K562 (cell line): Measurements from ENCODE around the gene GPR35. TPM values are rescaled to one million over a fixed set of nuclear protein-coding genes. Genes with fewer than 3 reads are reported as not detected.
A peak's percentile ranks its signal among the peaks of the same experiment; 100 is the strongest.

Experiments used
- ATAC-seq: fragments of 200-7000 bp; cut with Tn5 transposase; 3 replicates; pipeline ENCODE4 v1.9.1; 2020; ENCODE audit warnings: moderate library complexity
- BruUV-seq: library from RNA; stranded (reverse); fragments of 400-500 nt; replicated peaks from 2 replicates; lab custom pipeline; 2021; lab: Mats Ljungman, UMichigan
- CTCF ChIA-PET: fragments of 300-600 bp; formaldehyde crosslinking; extraction: SDS; loops from one replicate; lab custom pipeline; 2021; ENCODE audit warnings: low intra/inter-chr PET ratio; lab: Yijun Ruan, JAX
- POLR2A ChIA-PET: fragments of 300-600, 350-650 bp; sonication (Branson Sonifier 250); formaldehyde crosslinking; extraction: SDS; loops from one replicate; lab custom pipeline; 2021; ENCODE audit warnings: antibody characterized with exemption, inconsistent platforms; lab: Yijun Ruan, JAX
- DNase-seq, 4 experiments: peaks; one replicate each; pipeline versions ENCODE4 v3.0.0 to v3.0.0-alpha.2; 2011 to 2018; ENCODE audit warnings: low spot score in 3 of 4, mixed read lengths in 3 of 4; ENCODE audit errors: extremely low read depth in 1 of 4
- FAIRE-seq: peaks from 2 replicates; lab custom pipeline; 2011; peaks lifted over from hg19 to GRCh38; lab: Jason Lieb, UNC
- H2AFZ ChIP-seq: 2 replicates; pipeline ENCODE4 v1.6.0; 2011; ENCODE audit warnings: low read depth, low read length, control low read depth, inconsistent platforms
- H3K27ac ChIP-seq: fragments of 200-600 bp; 3 replicates; pipeline ENCODE4 v1.8.0; 2011; ENCODE audit warnings: low read depth, mild to moderate bottlenecking, control low read depth, inconsistent platforms, low read length, moderate library complexity, mixed read lengths; ENCODE audit errors: extremely low read depth
- H3K27me3 ChIP-seq, 2 experiments: fragments of 300-600 bp in 1 of 2; 2 replicates in 1 of 2; 3 replicates in 1 of 2; pipeline versions ENCODE4 v1.6.0 to v1.8.0; 2011; ENCODE audit warnings: inconsistent platforms in 2 of 2, low read length in 2 of 2, mild to moderate bottlenecking in 1 of 2, mixed read lengths in 1 of 2, moderate library complexity in 1 of 2; ENCODE audit not compliant: control insufficient read depth in 2 of 2, insufficient read depth in 2 of 2
- H3K36me3 ChIP-seq: fragments of 300-600 bp; 3 replicates; pipeline ENCODE4 v1.8.0; 2011; ENCODE audit warnings: mild to moderate bottlenecking, low read length, inconsistent platforms; ENCODE audit not compliant: control insufficient read depth, insufficient read depth
- H3K4me1 ChIP-seq, 2 experiments: fragments of 200-600 bp in 1 of 2; replicated peaks in 1 of 2; 2 replicates in 1 of 2; 3 replicates in 1 of 2; pipeline versions ENCODE4 v1.5.1 to v1.8.0; 2011; ENCODE audit warnings: inconsistent platforms in 2 of 2, low read length in 2 of 2, mild to moderate bottlenecking in 1 of 2, mixed read lengths in 1 of 2, moderate library complexity in 1 of 2; ENCODE audit not compliant: control insufficient read depth in 2 of 2, insufficient read depth in 2 of 2
- H3K4me2 ChIP-seq: 2 replicates; pipeline ENCODE4 v1.6.1; 2011; ENCODE audit warnings: low read length, control low read depth, inconsistent platforms, mixed read lengths; ENCODE audit not compliant: insufficient read depth
- H3K4me3 ChIP-seq: fragments of 200-600 bp; sonication (generic), shearing (Covaris generic); 2 replicates; pipeline ENCODE4 v1.5.1; 2016; ENCODE audit warnings: control low read depth, inconsistent platforms
- H3K79me2 ChIP-seq: fragments of 200-600 bp; 3 replicates; pipeline ENCODE4 v1.8.0; 2011; ENCODE audit warnings: low read length, inconsistent platforms; ENCODE audit not compliant: control insufficient read depth, insufficient read depth
- H3K9ac ChIP-seq, 2 experiments: 2 replicates each; pipeline versions ENCODE4 v1.6.0 to v1.6.1; 2011; ENCODE audit warnings: low read depth in 2 of 2, low read length in 2 of 2, control low read depth in 1 of 2, inconsistent platforms in 1 of 2, mild to moderate bottlenecking in 1 of 2, mixed read lengths in 1 of 2; ENCODE audit not compliant: insufficient read depth in 1 of 2
- H3K9me1 ChIP-seq: one replicate; pipeline ENCODE4 v1.6.0; 2011; ENCODE audit warnings: inconsistent platforms, mild to moderate bottlenecking, low read length, moderate library complexity; ENCODE audit not compliant: control insufficient read depth, insufficient read depth
- H3K9me3 ChIP-seq: replicated peaks from 2 replicates; pipeline ENCODE4 v1.5.1; 2011; ENCODE audit warnings: low read depth, low read length, inconsistent platforms; ENCODE audit not compliant: control insufficient read depth, insufficient read depth
- H4K20me1 ChIP-seq: replicated peaks from 2 replicates; pipeline ENCODE4 v1.6.1; 2011; ENCODE audit warnings: low read length, inconsistent platforms, mixed read lengths; ENCODE audit not compliant: control insufficient read depth, insufficient read depth
- ADNP ChIP-seq: fragments of 200-800 bp; sonication (Bioruptor generic); IDR thresholded peaks from 2 replicates; pipeline ENCODE4 v1.6.1; 2016; ENCODE audit warnings: missing genetic modification characterization, missing compliant biosample characterization
- CBX1 ChIP-seq: sonication (generic); IDR thresholded peaks from 2 replicates; pipeline ENCODE4 v1.6.1; 2016; ENCODE audit warnings: antibody characterized with exemption, low read depth, mild to moderate bottlenecking
- CHD1 ChIP-seq: fragments of 200-600 bp; sonication (generic); IDR thresholded peaks from one replicate; pipeline ENCODE4 v1.6.1; 2012; ENCODE audit warnings: mild to moderate bottlenecking, moderate library complexity, low read length, inconsistent platforms
- CSDE1 ChIP-seq, 2 experiments: fragments of 450-650 bp; IDR thresholded peaks; 2 replicates each; pipeline ENCODE4 v1.6.1; 2016; ENCODE audit warnings: mild to moderate bottlenecking in 1 of 2
- GABPA ChIP-seq: fragments of 200-800 bp; sonication (Bioruptor generic); conservative IDR thresholded peaks from 2 replicates; pipeline ENCODE4 v1.6.1; 2016; ENCODE audit warnings: low read depth, missing genetic modification characterization, missing compliant biosample characterization
- HNRNPL ChIP-seq: fragments of 200-400 bp; formaldehyde crosslinking; IDR thresholded peaks from 2 replicates; pipeline ENCODE4 v1.6.1; 2017; ENCODE audit warnings: low read depth, mild to moderate bottlenecking, low read length
- HSF4 ChIP-seq: fragments of 250-450 bp; sonication (Bioruptor Pico); IDR thresholded peaks from 2 replicates; pipeline ENCODE4 v2.1.2; 2022; ENCODE audit warnings: mild to moderate bottlenecking, moderate library complexity, borderline replicate concordance
- KDM1A ChIP-seq, 2 experiments: fragments of 450-650 bp; IDR thresholded peaks; 2 replicates each; pipeline ENCODE4 v1.6.1; 2016; ENCODE audit warnings: mild to moderate bottlenecking in 2 of 2
- MTF1 ChIP-seq: fragments of 250-450 bp; sonication (Bioruptor Pico); IDR thresholded peaks from 2 replicates; pipeline ENCODE4 v1.9.0; 2021; ENCODE audit warnings: moderate library complexity, mild to moderate bottlenecking, inconsistent platforms, borderline replicate concordance
- PYGO2 ChIP-seq: fragments of 450-650 bp; IDR thresholded peaks from 2 replicates; pipeline ENCODE4 v1.6.1; 2016; ENCODE audit warnings: mild to moderate bottlenecking, missing genetic modification characterization, moderate library complexity, missing compliant biosample characterization
- ZNF282 ChIP-seq: sonication (generic); formaldehyde crosslinking; IDR thresholded peaks from 2 replicates; pipeline ENCODE4 v1.8.1; 2023; ENCODE audit warnings: missing genetic modification reagents
- WGBS: fragments of 100-300 bp; shearing (Covaris generic); methylation state at CpG from one replicate; pipeline ENCODE4 v1.1.6; 2016; ENCODE audit warnings: low coverage, mixed read lengths; ENCODE audit not compliant: insufficient coverage; ENCODE audit errors: missing lambda C conversion rate; 5-methylcytosine and 5-hydroxymethylcytosine counted together
- in situ Hi-C: fragments of 300-500 bp; cut with MboI; formaldehyde crosslinking; loops from 4 replicates; pipeline ENCODE4 v1.15.0; 2018; ENCODE audit warnings: inconsistent platforms, mixed read lengths
- intact Hi-C: fragments of 100-400 bp; cut with micrococcal nuclease; formaldehyde crosslinking; loops from 2 replicates; pipeline ENCODE4 v1.14.2; 2022
- polyA plus RNA-seq, 8 experiments: library from polyadenylated mRNA; depleted of rRNA in 4 of 8; stranded (reverse) in 5 of 8; unstranded in 3 of 8; fragments of >200 nt; fragmentation: Nextera tagmentation in 2 of 8; fragmentation: Illumina TruSeq in 1 of 8; extraction: Ambion mirVana in 2 of 8; extraction: Trizol in 1 of 8; gene quantifications; 2 replicates each; pipeline versions ENCODE4 v1.2.1 to v1.2.3, GENCODE V29; 2011 to 2014; ENCODE audit warnings: inconsistent platforms in 1 of 8, missing spikeins in 1 of 8
- total RNA-seq, 7 experiments: library from RNA; depleted of rRNA in 6 of 7; stranded (reverse); fragments of >200 nt in 6 of 7; fragmentation: Illumina TruSeq in 2 of 7; extraction: Trizol in 2 of 7; gene quantifications; 2 replicates each; pipeline versions ENCODE4 v1.2.1 to v1.2.3, GENCODE V29; 2011 to 2021; ENCODE audit warnings: low replicate concordance in 1 of 7
- TF ChIP-seq, protein P1 (sequence below), 2 experiments: fragments of 450-650 bp; IDR thresholded peaks; 2 replicates each; pipeline ENCODE4 v1.6.1; 2016
- TF ChIP-seq, protein P2 (sequence below): fragments of 250-450 bp; sonication (Bioruptor Pico); IDR thresholded peaks from 2 replicates; pipeline ENCODE4 v1.8.0; 2021; ENCODE audit warnings: moderate library complexity, mild to moderate bottlenecking, inconsistent platforms
- TF ChIP-seq, protein P3 (sequence below), 2 experiments: IDR thresholded peaks; 2 replicates each; pipeline ENCODE4 v1.6.1; 2012; ENCODE audit warnings: improper control_type of control experiment in 2 of 2, low read depth in 2 of 2, low read length in 2 of 2, borderline replicate concordance in 1 of 2
- TF ChIP-seq, protein P4 (sequence below): fragments of 450-650 bp; IDR thresholded peaks from 2 replicates; pipeline ENCODE4 v1.6.1; 2017; ENCODE audit warnings: antibody characterized with exemption
- TF ChIP-seq, protein P5 (sequence below), 2 experiments: fragments of 450-650 bp in 1 of 2; sonication (generic) in 1 of 2; formaldehyde crosslinking; conservative IDR thresholded peaks; 2 replicates each; pipeline versions ENCODE4 v1.4.0 to v1.8.1; 2020 to 2022; ENCODE audit warnings: mild to moderate bottlenecking in 1 of 2, missing genetic modification reagents in 1 of 2

The GPR35 gene
- total and polyA plus RNA-seq, 9 of the 15 experiments (the other 6 are each of a cell fraction or from before 2014, with no cell fraction given) = 0.04 to 0.50 (median 0.29) TPM; not detected in 3

GRCh38 chr2:240585681-240586197 lies 39.5 kb upstream of the GPR35 start:
- ATAC-seq (no peak), DNase-seq (no peak), FAIRE-seq (no peak)
- H3K4me3 ChIP-seq = peak overlapping the region; percentile 92
- peak overlapping the region; percentile 93 for H3K4me2 ChIP-seq
- peaks cover 59% of the 10 kb centered on the region for H3K79me2 ChIP-seq
- peaks cover 31 to 49% of the 10 kb centered on the region in 2 experiments for H3K4me1 ChIP-seq
- peak overlapping the region; percentile 87; the same call in 1 of the 3 replicates for H3K27ac ChIP-seq
- intact Hi-C loops = no loop called here
- H3K9ac ChIP-seq = peak overlapping the region; percentile 82 to 95
- H3K27me3 ChIP-seq = no peaks in the 10 kb centered on the region
- 1% methylated on average over 12 of the region's 20 CpGs for WGBS
- no peaks in the 10 kb centered on the region for H3K9me3 ChIP-seq
- H2AFZ ChIP-seq = no peak overlapping the region
- no peaks in the 10 kb centered on the region; the same call in 1 of the 2 replicates for H4K20me1 ChIP-seq
- no peaks in the 10 kb centered on the region for H3K9me1 ChIP-seq
- H3K36me3 ChIP-seq = peaks cover 20% of the 10 kb centered on the region; the same call in 2 of the 3 replicates
- POLR2A ChIA-PET = interaction anchor here (0.5 to 2.2 kb wide), 5 partner anchors 11 to 25 kb away, joined by 3 to 26 read pairs (median 6); no protein-coding TSS in a partner anchor
- CTCF ChIA-PET = no interaction called here
- in situ Hi-C loops = no loop called here
- TSS peak; percentile 68 for BruUV-seq
- TF ChIP-seq ZNF282 (CRISPR knock-in tag) (no peak), HSF4 (CRISPR knock-in tag) (no peak), CBX1 (no peak), CSDE1 (IDR thresholded peaks at IDR 0.05) (no peak), CHD1 (peak; percentile 12), HNRNPL (no peak), KDM1A (IDR thresholded peaks at IDR 0.05) (peak in 1 of 2 experiments; percentile 45; a peak in 2 of 4 replicates), GABPA (tag) (no peak), PYGO2 (no peak), MTF1 (CRISPR knock-in tag) (no peak), ADNP (no peak)
- TF ChIP-seq, protein P1, sequence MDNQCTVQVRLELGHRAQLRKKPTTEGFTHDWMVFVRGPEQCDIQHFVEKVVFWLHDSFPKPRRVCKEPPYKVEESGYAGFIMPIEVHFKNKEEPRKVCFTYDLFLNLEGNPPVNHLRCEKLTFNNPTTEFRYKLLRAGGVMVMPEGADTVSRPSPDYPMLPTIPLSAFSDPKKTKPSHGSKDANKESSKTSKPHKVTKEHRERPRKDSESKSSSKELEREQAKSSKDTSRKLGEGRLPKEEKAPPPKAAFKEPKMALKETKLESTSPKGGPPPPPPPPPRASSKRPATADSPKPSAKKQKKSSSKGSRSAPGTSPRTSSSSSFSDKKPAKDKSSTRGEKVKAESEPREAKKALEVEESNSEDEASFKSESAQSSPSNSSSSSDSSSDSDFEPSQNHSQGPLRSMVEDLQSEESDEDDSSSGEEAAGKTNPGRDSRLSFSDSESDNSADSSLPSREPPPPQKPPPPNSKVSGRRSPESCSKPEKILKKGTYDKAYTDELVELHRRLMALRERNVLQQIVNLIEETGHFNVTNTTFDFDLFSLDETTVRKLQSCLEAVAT (IDR thresholded peaks at IDR 0.05) = no peak
- TF ChIP-seq, protein P2, sequence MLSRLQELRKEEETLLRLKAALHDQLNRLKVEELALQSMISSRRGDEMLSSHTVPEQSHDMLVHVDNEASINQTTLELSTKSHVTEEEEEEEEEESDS (CRISPR knock-in tag) = no peak
- TF ChIP-seq, protein P3, sequence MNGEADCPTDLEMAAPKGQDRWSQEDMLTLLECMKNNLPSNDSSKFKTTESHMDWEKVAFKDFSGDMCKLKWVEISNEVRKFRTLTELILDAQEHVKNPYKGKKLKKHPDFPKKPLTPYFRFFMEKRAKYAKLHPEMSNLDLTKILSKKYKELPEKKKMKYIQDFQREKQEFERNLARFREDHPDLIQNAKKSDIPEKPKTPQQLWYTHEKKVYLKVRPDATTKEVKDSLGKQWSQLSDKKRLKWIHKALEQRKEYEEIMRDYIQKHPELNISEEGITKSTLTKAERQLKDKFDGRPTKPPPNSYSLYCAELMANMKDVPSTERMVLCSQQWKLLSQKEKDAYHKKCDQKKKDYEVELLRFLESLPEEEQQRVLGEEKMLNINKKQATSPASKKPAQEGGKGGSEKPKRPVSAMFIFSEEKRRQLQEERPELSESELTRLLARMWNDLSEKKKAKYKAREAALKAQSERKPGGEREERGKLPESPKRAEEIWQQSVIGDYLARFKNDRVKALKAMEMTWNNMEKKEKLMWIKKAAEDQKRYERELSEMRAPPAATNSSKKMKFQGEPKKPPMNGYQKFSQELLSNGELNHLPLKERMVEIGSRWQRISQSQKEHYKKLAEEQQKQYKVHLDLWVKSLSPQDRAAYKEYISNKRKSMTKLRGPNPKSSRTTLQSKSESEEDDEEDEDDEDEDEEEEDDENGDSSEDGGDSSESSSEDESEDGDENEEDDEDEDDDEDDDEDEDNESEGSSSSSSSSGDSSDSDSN (IDR thresholded peaks at IDR 0.05; ENCODE audit: borderline replicate concordance in 1 of 2, low read depth in 2 of 2, low read length in 2 of 2) = no peak
- TF ChIP-seq, protein P4, sequence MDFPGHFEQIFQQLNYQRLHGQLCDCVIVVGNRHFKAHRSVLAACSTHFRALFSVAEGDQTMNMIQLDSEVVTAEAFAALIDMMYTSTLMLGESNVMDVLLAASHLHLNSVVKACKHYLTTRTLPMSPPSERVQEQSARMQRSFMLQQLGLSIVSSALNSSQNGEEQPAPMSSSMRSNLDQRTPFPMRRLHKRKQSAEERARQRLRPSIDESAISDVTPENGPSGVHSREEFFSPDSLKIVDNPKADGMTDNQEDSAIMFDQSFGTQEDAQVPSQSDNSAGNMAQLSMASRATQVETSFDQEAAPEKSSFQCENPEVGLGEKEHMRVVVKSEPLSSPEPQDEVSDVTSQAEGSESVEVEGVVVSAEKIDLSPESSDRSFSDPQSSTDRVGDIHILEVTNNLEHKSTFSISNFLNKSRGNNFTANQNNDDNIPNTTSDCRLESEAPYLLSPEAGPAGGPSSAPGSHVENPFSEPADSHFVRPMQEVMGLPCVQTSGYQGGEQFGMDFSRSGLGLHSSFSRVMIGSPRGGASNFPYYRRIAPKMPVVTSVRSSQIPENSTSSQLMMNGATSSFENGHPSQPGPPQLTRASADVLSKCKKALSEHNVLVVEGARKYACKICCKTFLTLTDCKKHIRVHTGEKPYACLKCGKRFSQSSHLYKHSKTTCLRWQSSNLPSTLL = no peak
- TF ChIP-seq, protein P5, sequence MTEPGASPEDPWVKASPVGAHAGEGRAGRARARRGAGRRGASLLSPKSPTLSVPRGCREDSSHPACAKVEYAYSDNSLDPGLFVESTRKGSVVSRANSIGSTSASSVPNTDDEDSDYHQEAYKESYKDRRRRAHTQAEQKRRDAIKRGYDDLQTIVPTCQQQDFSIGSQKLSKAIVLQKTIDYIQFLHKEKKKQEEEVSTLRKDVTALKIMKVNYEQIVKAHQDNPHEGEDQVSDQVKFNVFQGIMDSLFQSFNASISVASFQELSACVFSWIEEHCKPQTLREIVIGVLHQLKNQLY (CRISPR knock-in tag; conservative IDR thresholded peaks at IDR 0.05) = no peak
